T-cell (primary cell): ENCODE data around the gene ESR1. TPM values are rescaled to one million over a fixed set of nuclear protein-coding genes. Genes with fewer than 3 reads are reported as not detected.
"Not testable (repeated sequence)": the region's sequence is repeated elsewhere in the genome, so short reads cannot be mapped to it uniquely, and the experiment has no call there.

Experiments used
- ATAC-seq, 4 experiments: fragments of 200-7000 bp in 3 of 4; fragments of 150-1000 bp in 1 of 4; cut with Tn5 transposase; replicated peaks in 1 of 4; 1 replicate in 3 of 4; 2 replicates in 1 of 4; pipeline ENCODE4 v1.10.0; 2021; ENCODE audit warnings: moderate library complexity in 3 of 4, mild to moderate bottlenecking in 2 of 4, moderate number of reproducible peaks in 1 of 4
- CTCF ChIA-PET, 2 donors: fragments of 300-600 bp; sonication (Branson Sonifier 250); formaldehyde crosslinking; loops; one replicate each; lab custom pipeline; 2022; ENCODE audit warnings: antibody characterized with exemption in 2 of 2; lab: Charles Lee
- POLR2A ChIA-PET, 2 donors: fragments of 300-600 bp; sonication (Branson Sonifier 250); formaldehyde crosslinking; loops; one replicate each; lab custom pipeline; 2022; ENCODE audit warnings: antibody characterized with exemption in 2 of 2; lab: Charles Lee
- DNase-seq, 35 experiments: peaks; one replicate each; pipeline versions ENCODE4 v3.0.0 to v3.0.0-alpha.2; 2013 to 2023
- H3K27ac ChIP-seq: one replicate; pipeline ENCODE4 v1.5.1; 2013; ENCODE audit warnings: low read length
- H3K27me3 ChIP-seq, 2 experiments: replicated peaks in 1 of 2; 1 replicate in 1 of 2; 2 replicates in 1 of 2; pipeline versions ENCODE4 v1.6.1 to v1.7.0; 2013; ENCODE audit warnings: low read length in 1 of 2, mixed read lengths in 1 of 2; ENCODE audit not compliant: control insufficient read depth in 2 of 2, insufficient read depth in 2 of 2; ENCODE audit errors: extremely low read depth in 1 of 2
- H3K36me3 ChIP-seq, 2 donors: 1 replicate in 1 of 2; 2 replicates in 1 of 2; pipeline versions ENCODE4 v1.6.1 to v1.7.0; 2013; ENCODE audit warnings: low read length in 1 of 2; ENCODE audit not compliant: control insufficient read depth in 2 of 2, insufficient read depth in 1 of 2; ENCODE audit errors: extremely low read depth in 1 of 2
- H3K4me1 ChIP-seq, 2 experiments: 1 replicate in 1 of 2; 2 replicates in 1 of 2; pipeline versions ENCODE4 v1.6.1 to v1.7.0; 2013; ENCODE audit warnings: low read length in 2 of 2, mixed read lengths in 1 of 2; ENCODE audit not compliant: insufficient read depth in 2 of 2, control insufficient read depth in 1 of 2; ENCODE audit errors: extremely low read depth in 1 of 2
- H3K4me3 ChIP-seq, 2 donors: 1 replicate in 1 of 2; 2 replicates in 1 of 2; pipeline versions ENCODE4 v1.5.1 to v1.7.0; 2013; ENCODE audit warnings: mild to moderate bottlenecking in 2 of 2, low read length in 1 of 2, moderate library complexity in 1 of 2; ENCODE audit not compliant: control insufficient read depth in 1 of 2; ENCODE audit errors: extremely low read depth in 1 of 2
- H3K9me3 ChIP-seq: 2 replicates; pipeline ENCODE4 v1.7.0; 2013
- H3K27ac Mint-ChIP-seq, 2 donors: one replicate each; pipeline ENCODE4 v1.8.0; 2020 to 2021; ENCODE audit warnings: mild to moderate bottlenecking in 2 of 2, mixed read lengths in 2 of 2
- H3K27me3 Mint-ChIP-seq, 2 donors: one replicate each; pipeline ENCODE4 v1.8.0; 2021 to 2022; ENCODE audit warnings: mixed read lengths in 2 of 2
- H3K36me3 Mint-ChIP-seq: one replicate; pipeline ENCODE4 v1.8.0; 2021; ENCODE audit warnings: mixed read lengths
- H3K4me1 Mint-ChIP-seq, 3 donors: one replicate each; pipeline ENCODE4 v1.8.0; 2020 to 2022; ENCODE audit warnings: mixed read lengths in 3 of 3, mild to moderate bottlenecking in 1 of 3
- H3K4me3 Mint-ChIP-seq, 3 donors: one replicate each; pipeline ENCODE4 v1.8.0; 2020 to 2022; ENCODE audit warnings: mild to moderate bottlenecking in 3 of 3, mixed read lengths in 3 of 3, moderate library complexity in 3 of 3
- H3K9me3 Mint-ChIP-seq, 3 donors: one replicate each; pipeline ENCODE4 v1.8.0; 2020 to 2022; ENCODE audit warnings: mixed read lengths in 3 of 3
- WGBS: methylation state at CpG from one replicate; pipeline ENCODE4 v1.1.5; 2013; ENCODE audit warnings: missing lambda C conversion rate; ENCODE audit not compliant: insufficient coverage; 5-methylcytosine and 5-hydroxymethylcytosine counted together
- total RNA-seq, 35 experiments: library from RNA in 6 of 35; stranded (reverse) in 6 of 35; fragments of 120-200 nt in 1 of 35; gene quantifications; one replicate each; pipeline versions ENCODE4 v1.2.1 to v1.2.4 and lab custom pipeline; 2013 to 2026

ESR1 gene
- total RNA-seq, 5 donors from 2014 or later (not counting 1 experiment from before 2014, with no cell fraction given) = 1.5 to 7.3 (median 5.8) TPM

GRCh38 chr6:152018876-152019275 is 211.4 kb downstream of the ESR1 start:
- Mint-ChIP-seq H3K9me3 (peaks cover 0 to 7% (median 5%) of the 10 kb centered on the region in 3 donors), H3K36me3 (peaks cover 20% of the 10 kb centered on the region), H3K27me3 (no peaks in the 10 kb centered on the region), H3K27ac (no peak overlapping the region), H3K4me1 (no peaks in the 10 kb centered on the region), H3K4me3 (no peak overlapping the region)
- no peak overlapping the region for H3K4me3 ChIP-seq
- ChIA-PET POLR2A (no interaction called here), CTCF (no interaction called here)
- DNase-seq = no peak
- H3K36me3 ChIP-seq = no peaks in the 10 kb centered on the region
- no peaks in the 10 kb centered on the region for H3K4me1 ChIP-seq
- no peaks in the 10 kb centered on the region for H3K27me3 ChIP-seq
- ATAC-seq = no peak
- H3K27ac ChIP-seq = no peak overlapping the region
- H3K9me3 ChIP-seq = no peaks in the 10 kb centered on the region

- Mint-ChIP-seq H3K27ac (no peak overlapping the region), H3K9me3 (peaks cover 0 to 7% (median 5%) of the 10 kb centered on the region in 3 donors), H3K36me3 (peaks cover 23% of the 10 kb centered on the region), H3K4me1 (peaks cover 0 to 13% (median 1%) of the 10 kb centered on the region in 3 donors), H3K27me3 (no peaks in the 10 kb centered on the region), H3K4me3 (no peak overlapping the region)
- DNase-seq (no peak), ATAC-seq (no peak)
- H3K4me3 ChIP-seq = no peak overlapping the region
- H3K27me3 ChIP-seq = no peaks in the 10 kb centered on the region
- ChIA-PET POLR2A (interaction anchor here in 1 of 2 donors (0.6 kb wide), 1 partner anchor 745 kb away, joined by 7 read pairs; no protein-coding TSS in a partner anchor), CTCF (no interaction called here)
- H3K27ac ChIP-seq = no peak overlapping the region
- H3K4me1 ChIP-seq = no peaks in the 10 kb centered on the region
- WGBS = 100% methylated on average over 3 of the region's 4 CpGs
- H3K36me3 ChIP-seq = no peaks in the 10 kb centered on the region
- H3K9me3 ChIP-seq = no peaks in the 10 kb centered on the region
Observed at GRCh38 chr6:152022303-152022702, 214.8 kb downstream of the ESR1 start.

- CTCF ChIA-PET = no interaction called here
- no peak for ATAC-seq
Observed at GRCh38 chr6:152023613-152024012, 216.1 kb downstream of the ESR1 start.

GRCh38 chr6:152026291-152026690 is 218.8 kb downstream of the ESR1 start:
- Histone ChIP-seq H3K9me3 (no peaks in the 10 kb centered on the region), H3K27ac (no peak overlapping the region), H3K4me1 (no peaks in the 10 kb centered on the region), H3K27me3 (no peaks in the 10 kb centered on the region), H3K4me3 (no peak overlapping the region), H3K36me3 (no peaks in the 10 kb centered on the region)
- Mint-ChIP-seq H3K9me3 (peaks cover 0 to 7% (median 5%) of the 10 kb centered on the region in 3 donors), H3K36me3 (peaks cover 22% of the 10 kb centered on the region), H3K27ac (no peak overlapping the region), H3K4me3 (peak overlapping the region; percentile 16 to 45 (median 28)), H3K4me1 (peaks cover 0 to 13% (median 1%) of the 10 kb centered on the region in 3 donors), H3K27me3 (no peaks in the 10 kb centered on the region)
- WGBS = no CpG with 5 or more reads among the region's 1 CpG
- POLR2A ChIA-PET = no interaction called here
- no peak for DNase-seq
- no peak for ATAC-seq
- CTCF ChIA-PET = interaction anchor here in 1 of 2 donors (0.7 kb wide), 1 partner anchor 1259 kb away, joined by 3 read pairs; no protein-coding TSS in a partner anchor

More at GRCh38 chr6:152023613-152024012, 216.1 kb downstream of the ESR1 start:
- DNase-seq = no peak
- no peaks in the 10 kb centered on the region for H3K4me1 ChIP-seq
- no CpG with 5 or more reads among the region's 2 CpGs for WGBS
- H3K36me3 Mint-ChIP-seq = peaks cover 23% of the 10 kb centered on the region
- H3K9me3 ChIP-seq = no peaks in the 10 kb centered on the region
- no peaks in the 10 kb centered on the region for H3K27me3 ChIP-seq
- peaks cover 0 to 7% (median 5%) of the 10 kb centered on the region in 3 donors for H3K9me3 Mint-ChIP-seq
- no peaks in the 10 kb centered on the region for H3K27me3 Mint-ChIP-seq
- H3K4me1 Mint-ChIP-seq = peaks cover 0 to 13% (median 1%) of the 10 kb centered on the region in 3 donors
- POLR2A ChIA-PET = no interaction called here
- no peak overlapping the region for H3K27ac ChIP-seq
- H3K36me3 ChIP-seq = no peaks in the 10 kb centered on the region
- H3K4me3 Mint-ChIP-seq = no peak overlapping the region
- H3K27ac Mint-ChIP-seq = no peak overlapping the region
- H3K4me3 ChIP-seq = no peak overlapping the region

- CTCF ChIA-PET = interaction anchor here in 1 of 2 donors (0.7 kb wide), 1 partner anchor 1259 kb away, joined by 3 read pairs; no protein-coding TSS in a partner anchor
- H3K27ac Mint-ChIP-seq = not testable (repeated sequence)
Observed at GRCh38 chr6:152026744-152027143, 219.3 kb downstream of the ESR1 start.

GRCh38 chr6:152033765-152034164 is 226.3 kb downstream of the ESR1 start:
- H3K27ac Mint-ChIP-seq, CTCF ChIA-PET, H3K4me3 ChIP-seq, H3K9me3 Mint-ChIP-seq, ATAC-seq, H3K9me3 ChIP-seq, H3K27ac ChIP-seq, H3K36me3 ChIP-seq, H3K4me1 Mint-ChIP-seq, H3K36me3 Mint-ChIP-seq, H3K27me3 Mint-ChIP-seq, POLR2A ChIA-PET, DNase-seq, H3K4me3 Mint-ChIP-seq, H3K27me3 ChIP-seq, H3K4me1 ChIP-seq: not testable (repeated sequence)
- no CpG with 5 or more reads among the region's 4 CpGs for WGBS

More at GRCh38 chr6:152026744-152027143, 219.3 kb downstream of the ESR1 start:
- H3K36me3 ChIP-seq, H3K9me3 Mint-ChIP-seq, H3K27me3 Mint-ChIP-seq, POLR2A ChIA-PET, H3K9me3 ChIP-seq, H3K27ac ChIP-seq, H3K27me3 ChIP-seq, H3K4me1 ChIP-seq, H3K4me3 ChIP-seq, DNase-seq, H3K4me3 Mint-ChIP-seq, ATAC-seq: not testable (repeated sequence)
- WGBS = no CpG with 5 or more reads among the region's 6 CpGs
- H3K4me1 Mint-ChIP-seq = peaks cover 0 to 13% (median 1%) of the 10 kb centered on the region in 3 donors
- peaks cover 19% of the 10 kb centered on the region for H3K36me3 Mint-ChIP-seq
